Measurements from ENCODE around the gene ABTB1. TPM values are rescaled to one million over a fixed set of nuclear protein-coding genes. Genes with fewer than 3 reads are reported as not detected.

ABTB1 gene
- total RNA-seq, 1 experiment from 2014 or later = 1.9 TPM

GRCh38 chr3:127719369-127719768, 46.6 kb downstream of the ABTB1 start:
- DNase-seq (ENCODE audit: low spot score) = no peak

- no peak for DNase-seq (ENCODE audit: low spot score)
Observed at GRCh38 chr3:127720161-127720823, 47.5 kb downstream of the ABTB1 start.

- DNase-seq (ENCODE audit: low spot score) = no peak
Observed at GRCh38 chr3:127720985-127721935, 48.5 kb downstream of the ABTB1 start.

GRCh38 chr3:127722091-127722784, 49.5 kb downstream of the ABTB1 start:
- no peak for DNase-seq (ENCODE audit: low spot score)

- DNase-seq (ENCODE audit: low spot score) = no peak
Observed at GRCh38 chr3:127723011-127723567, 50.3 kb downstream of the ABTB1 start.

- DNase-seq (ENCODE audit: low spot score) = no peak
Observed at GRCh38 chr3:127726894-127727293, 54.1 kb downstream of the ABTB1 start.

- no peak for DNase-seq (ENCODE audit: low spot score)
Observed at GRCh38 chr3:127728417-127729015, 55.8 kb downstream of the ABTB1 start.

- no peak for DNase-seq (ENCODE audit: low spot score)
Observed at GRCh38 chr3:127729556-127730056, 56.9 kb downstream of the ABTB1 start.

- DNase-seq (ENCODE audit: low spot score) = no peak
Observed at GRCh38 chr3:127730171-127730570, 57.4 kb downstream of the ABTB1 start.

Other genes with a start within 250 kb of the ABTB1 start
- 56.0 and 61.8 TPM in 2 replicates for gene TPRA1, start 82.2 kb upstream of the ABTB1 start, total RNA-seq (2014; rRNA removed; shearing (Covaris generic))
- 197 and 201 TPM in 2 replicates for gene MCM2, start 74.5 kb upstream of the ABTB1 start, total RNA-seq (2014; rRNA removed; shearing (Covaris generic))
- 29.6 and 45.8 TPM in 2 replicates for gene PODXL2, start 43.8 kb upstream of the ABTB1 start, total RNA-seq (2014; rRNA removed; shearing (Covaris generic))
- 31.2 and 31.4 TPM in 2 replicates for gene MGLL, start 149.6 kb downstream of the ABTB1 start, total RNA-seq (2014; rRNA removed; shearing (Covaris generic))
- gene KBTBD12, start 242.3 kb downstream of the ABTB1 start, total RNA-seq (2014; rRNA removed; shearing (Covaris generic)) = not detected in 2 replicates

Data from A172 (cell line).